HG03521 (cell line): ENCODE measurements around the gene VPS72.
"Not testable (repeated sequence)": the region's sequence is repeated elsewhere in the genome, so short reads cannot be mapped to it uniquely, and the experiment has no call there.

Source experiments
- ATAC-seq: cut with Tn5 transposase; IDR thresholded peaks from one replicate; pipeline ENCODE4 v1.9.1; 2021; ENCODE audit warnings: mild to moderate bottlenecking, moderate library complexity; ENCODE audit not compliant: unreplicated experiment

Gene VPS72, protein sequence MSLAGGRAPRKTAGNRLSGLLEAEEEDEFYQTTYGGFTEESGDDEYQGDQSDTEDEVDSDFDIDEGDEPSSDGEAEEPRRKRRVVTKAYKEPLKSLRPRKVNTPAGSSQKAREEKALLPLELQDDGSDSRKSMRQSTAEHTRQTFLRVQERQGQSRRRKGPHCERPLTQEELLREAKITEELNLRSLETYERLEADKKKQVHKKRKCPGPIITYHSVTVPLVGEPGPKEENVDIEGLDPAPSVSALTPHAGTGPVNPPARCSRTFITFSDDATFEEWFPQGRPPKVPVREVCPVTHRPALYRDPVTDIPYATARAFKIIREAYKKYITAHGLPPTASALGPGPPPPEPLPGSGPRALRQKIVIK

DNA sequence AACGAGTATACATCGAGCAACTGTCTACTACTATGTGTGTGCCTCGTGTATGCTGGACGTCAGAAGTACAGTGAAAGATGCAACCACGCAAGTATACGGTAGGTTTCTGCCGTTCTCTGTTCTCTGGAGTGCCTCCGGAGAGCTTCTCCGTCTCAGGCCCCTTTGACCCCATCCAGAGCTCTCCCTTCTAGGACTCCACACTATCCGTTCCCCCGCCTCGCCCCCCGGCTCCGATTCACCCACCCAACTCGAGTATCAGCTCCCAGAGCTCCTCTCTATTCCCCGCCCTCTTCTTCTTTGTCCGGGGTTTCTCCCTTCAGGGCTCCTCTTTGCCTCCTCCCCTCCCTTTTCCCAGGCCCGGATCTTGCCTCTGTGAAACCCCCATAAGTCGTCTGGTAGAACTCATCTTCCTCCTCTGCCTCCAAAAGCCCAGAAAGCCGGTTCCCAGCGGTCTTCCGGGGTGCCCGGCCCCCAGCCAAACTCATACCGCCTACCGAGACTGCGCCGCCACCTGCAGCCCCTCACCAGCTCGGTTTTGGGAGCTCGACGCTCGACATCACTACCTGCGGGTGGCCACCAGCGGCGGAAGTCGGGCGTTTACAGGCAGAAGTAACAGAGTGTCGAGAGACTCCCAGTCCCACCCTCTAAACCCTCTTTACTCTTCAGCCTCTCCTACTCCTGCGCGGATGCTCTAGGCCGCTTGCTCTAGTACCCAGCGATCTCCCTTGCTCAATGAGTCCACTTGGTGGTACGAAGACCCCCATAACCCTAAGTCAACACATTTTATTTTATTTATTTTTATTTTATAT lies at the start of gene VPS72:
VPS72 (minus strand) TSS at position 561 of the 809 bp plus-strand sequence; CDS start at position 485, 76 bp downstream.
- ATAC-seq = peak; percentile 91

DNA sequence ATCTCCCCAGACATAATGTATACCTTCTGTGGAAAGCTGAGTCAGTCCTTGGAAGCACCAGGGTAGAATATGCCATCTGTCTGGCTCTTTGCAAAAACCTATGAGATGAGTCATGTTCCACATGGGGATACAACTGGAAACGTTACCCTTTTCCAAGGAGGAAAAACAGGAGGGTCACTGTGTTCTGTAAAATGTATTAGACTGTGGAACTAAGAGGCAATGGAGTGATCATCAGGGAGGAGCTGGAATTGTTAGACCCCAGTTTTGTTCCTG lies 48.4 kb upstream of the VPS72 start:
- ATAC-seq = no peak

DNA sequence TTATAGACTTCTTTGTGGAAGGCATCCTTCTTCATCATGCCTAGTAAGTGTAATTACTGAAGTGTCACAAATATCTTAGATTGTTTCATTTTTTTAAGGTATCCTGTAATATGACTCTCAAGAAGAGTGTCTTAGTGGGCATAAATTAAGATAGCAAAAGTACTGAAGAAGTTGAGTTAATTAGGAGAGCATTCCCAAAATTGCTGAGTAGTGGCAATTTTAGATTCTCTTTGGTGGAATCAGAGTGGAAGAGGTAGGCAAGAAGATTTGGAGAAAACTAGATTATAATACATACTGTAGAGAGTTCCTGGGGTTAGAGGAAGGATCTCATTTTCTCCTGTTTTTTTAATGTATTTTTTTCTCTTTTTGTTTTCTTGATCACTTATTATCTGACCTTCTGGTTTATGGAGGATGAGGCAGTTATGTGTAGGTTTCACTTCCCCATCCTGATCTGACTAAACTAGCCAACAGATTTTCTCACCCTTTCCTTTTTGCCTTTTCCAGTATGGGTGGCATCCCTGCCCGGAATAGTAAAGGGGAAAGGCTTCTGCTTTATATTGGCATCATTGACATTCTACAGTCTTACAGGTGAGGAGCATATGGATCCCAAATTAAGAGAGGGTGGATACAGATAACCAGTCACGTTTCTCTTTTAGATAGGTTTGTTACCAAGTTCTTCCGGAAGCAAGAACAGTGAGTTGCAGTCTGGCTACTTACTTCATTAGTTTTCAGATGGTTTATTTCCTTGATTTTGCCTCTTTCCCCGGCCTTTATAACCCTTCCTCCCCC lies 47.9 kb upstream of the VPS72 start:
- no peak for ATAC-seq

DNA sequence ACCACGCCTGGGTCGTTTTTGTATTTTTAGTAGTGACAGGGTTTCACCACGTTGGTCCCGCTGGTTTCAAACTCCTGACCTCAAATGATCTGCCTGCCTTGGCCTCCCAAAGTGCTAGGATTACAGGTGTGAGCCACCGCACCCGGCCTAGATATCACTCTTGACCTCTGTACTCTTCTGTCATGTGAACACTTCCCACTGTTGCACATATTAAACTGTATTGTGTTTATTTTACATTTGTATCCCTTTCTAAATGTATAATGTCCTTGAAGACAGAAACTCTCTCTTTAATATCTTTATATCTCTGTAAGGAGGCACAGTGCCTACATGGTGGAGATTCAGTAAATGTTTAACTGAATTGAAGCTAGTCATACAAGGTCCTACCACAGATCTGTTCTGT lies 45.2 kb upstream of the VPS72 start:
- ATAC-seq = no peak

DNA sequence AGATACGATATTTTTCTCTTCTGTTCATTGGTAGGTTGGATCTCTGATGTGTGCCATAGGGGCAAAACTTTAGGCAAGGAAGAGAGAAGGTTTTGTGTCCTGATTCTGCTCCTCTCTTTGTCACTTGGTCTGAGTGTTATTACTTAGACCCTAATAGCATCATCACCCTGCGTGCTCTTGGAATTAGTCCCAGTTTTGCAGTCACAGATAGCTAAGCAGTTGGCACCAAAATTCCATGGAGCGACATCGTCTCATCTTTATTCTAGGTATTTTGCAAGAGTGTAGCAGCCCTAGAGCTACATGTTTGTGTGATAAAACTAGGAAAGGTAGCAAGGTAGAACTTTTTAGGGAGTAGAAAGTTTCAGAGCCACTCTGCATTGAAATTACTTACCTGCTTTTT lies 32.1 kb upstream of the VPS72 start:
- no peak for ATAC-seq

DNA sequence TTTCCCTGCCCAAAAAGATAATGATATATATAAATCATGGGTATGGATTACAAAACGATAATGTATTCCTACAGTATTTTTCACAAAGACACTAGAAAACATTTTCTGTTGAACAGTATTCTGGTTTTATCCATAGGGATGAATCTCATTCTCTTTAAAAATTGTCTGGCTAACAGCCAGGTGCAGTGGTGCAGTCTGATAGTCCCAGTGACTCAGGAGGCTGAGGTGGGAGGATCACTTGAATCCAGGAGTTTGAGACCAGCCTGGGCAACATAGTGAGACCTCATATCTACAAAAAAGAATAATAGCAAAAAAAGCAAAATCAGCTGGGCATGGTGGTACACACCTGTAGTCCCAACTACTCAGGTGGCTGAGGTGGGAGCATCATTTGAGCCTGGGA lies 31.6 kb upstream of the VPS72 start:
- no peak for ATAC-seq

DNA sequence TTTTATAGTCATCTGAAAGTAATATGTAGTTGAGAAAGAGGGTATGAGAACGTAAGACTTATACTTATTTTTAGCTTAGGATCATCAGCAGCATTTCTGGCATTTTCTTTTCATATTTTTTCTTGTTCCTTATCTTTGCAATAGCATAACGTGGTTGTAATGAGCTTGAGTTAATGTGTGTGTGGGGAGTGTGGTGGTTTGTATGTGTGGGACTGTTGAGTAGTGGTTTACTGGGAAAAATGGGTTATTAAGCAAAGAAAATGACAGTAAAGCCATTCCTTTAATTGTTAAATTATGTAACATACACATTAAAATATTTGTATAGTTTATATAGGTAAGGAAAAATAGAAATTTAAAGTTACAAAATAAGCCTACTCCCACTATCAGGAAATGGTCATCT lies 23.6 kb upstream of the VPS72 start:
- ATAC-seq = no peak

DNA sequence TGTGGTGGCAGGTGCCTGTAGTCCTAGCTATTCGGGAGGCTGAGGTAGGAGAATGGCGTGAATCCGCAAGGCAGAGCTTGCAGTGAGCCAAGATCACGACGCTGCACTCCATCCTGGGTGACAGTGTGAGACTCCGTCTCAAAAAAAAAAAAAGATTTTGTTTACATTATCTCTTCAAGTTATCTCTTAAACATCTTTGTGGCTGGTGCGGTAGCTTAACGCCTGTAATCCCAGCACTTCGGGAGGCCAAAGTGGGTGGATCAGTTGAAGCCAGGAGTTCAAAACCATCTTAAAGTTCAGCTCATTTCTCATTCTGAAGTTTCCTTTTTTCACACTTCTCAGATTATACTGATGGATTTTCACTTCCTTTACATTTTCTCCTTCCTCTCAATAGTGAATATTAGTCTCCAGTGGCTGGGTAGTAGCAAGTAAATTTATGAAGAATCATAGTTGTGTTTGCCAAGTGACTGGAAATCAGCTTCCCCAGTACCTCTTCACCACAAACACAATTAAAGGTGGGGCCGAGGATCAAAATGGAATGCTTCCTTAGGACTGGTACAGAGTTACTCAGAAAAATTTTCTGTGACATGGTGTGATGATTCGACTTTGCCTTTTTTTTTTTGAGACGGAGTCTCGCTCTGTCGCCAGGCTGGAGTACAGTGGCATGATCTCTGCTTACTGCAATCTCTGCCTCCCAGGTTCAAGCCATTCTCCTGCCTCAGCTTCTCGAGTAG lies 22.1 kb upstream of the VPS72 start:
- no peak for ATAC-seq

DNA sequence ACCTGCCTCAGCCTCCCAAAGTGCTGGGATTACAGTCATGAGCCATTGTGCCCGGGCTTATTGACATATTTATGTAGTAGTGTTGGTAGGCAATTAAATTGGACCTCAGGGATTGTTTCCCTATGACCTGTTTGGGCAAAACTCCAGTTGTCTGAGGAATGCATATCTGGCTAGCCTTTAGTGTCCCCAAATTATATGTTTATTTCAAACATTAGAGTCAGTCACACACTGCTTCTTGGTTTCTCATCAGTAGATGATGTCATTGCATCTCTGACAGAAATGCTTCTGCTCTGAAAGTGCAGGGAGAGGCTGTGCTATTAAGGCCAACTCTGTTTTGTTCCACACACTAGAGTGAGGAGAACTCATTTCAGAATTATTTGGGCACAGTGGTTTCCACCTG lies 20.8 kb upstream of the VPS72 start:
- ATAC-seq = no peak

DNA sequence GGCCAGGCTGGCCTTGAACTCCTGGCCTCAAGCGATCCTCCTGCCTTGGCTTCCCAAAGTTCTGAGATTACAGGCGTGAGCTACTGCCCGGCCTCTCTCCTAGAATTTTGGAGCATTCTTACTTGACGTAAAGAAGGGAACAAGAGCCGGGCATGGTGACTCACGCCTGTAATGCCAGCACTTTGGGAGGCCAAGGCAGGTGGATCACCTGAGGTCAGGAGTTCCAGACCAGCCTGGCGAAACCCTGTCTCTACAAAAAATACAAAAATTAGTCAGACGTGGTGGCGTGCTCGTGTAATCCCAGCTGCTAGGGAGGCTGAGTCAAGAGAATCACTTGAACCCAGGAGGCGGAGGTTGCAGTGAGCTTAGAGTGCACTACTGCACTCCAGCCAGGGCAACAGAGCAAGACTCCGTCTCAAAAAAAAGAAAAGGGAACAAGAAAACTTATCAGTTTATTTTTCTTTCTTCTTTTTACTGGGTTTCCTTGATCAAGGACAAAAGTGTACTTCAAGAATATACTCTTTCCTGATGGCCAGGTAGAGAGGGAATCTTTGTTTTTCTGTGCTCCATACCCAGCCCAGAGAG lies 15.5 kb upstream of the VPS72 start:
- not testable (repeated sequence) for ATAC-seq

DNA sequence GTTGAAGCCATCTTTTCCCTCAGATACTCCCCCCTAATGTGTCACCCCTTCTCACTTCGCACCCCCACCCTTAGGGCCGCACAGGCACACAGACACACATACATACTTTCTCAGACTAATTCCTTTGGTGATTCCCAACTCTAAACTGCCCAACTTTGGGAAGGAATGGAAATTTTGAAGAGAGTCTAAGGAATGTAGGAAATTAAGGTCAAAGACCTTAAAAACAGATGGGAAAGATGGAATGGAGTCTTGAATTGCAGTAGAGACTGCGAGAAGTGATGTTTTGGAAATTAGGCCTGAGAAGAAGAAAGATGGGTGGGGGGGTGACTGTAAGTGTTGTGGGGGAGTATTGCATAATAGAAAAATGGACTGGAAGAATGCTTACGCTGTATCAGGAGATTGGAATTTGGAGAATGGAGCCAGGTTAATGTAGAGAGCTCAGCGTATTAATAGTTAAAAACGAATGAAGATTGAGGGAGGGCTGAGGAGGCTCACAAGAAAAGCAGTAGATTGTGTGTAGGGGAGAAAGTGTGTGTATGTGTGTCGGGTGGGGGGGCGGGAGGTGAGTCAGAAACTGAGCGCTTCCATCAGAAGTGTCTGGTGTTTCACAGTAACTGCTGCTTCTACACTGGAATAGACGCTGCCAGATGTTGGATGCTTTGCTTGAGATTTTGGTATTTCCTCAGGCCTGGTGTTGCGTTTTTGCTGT lies 10.0 kb upstream of the VPS72 start:
- no peak for ATAC-seq

DNA sequence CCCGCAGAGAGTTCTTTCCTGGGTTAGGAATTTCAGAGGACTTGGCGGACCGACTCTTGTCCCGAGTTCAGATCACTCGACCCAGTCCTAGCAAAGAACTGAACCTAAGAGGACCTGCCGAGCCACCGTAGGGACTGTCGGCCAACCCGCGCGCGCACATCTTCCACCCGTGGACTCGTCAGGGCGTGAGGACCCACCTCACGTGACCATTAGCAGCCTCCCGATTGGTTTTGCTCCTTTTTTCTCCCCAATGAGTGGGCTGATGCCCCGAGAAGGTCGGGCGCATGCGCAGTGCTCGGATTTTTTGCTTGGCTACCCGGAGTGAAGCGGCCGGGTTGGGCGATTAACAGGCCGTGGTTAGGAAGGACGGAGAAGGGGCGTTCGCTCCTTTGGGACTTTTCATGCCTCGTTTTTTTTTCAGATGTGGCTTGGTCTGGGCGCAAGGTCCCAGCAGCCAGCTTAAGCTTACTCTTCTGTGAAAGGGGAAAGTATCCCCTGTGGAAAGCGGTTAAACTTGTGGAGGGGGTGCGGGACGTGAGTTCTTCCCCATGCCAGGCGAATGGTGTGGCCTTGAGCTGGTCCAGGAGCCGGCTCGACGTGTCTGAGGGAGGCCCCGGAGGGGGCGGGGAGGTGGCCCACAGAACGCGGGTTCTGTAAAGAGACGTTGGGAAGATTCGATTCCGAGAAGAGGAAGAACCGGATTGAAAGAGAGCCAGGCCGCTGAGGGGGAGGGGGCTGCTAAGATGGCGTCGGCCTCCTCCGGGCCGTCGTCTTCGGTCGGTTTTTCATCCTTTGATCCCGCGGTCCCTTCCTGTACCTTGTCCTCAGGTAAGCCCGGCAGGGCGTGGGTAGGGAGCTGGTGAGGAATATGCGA lies 8.5 kb upstream of the VPS72 start, which contains the start of gene PIP5K1A:
PIP5K1A (plus strand) TSS at position 299 of the 874 bp plus-strand sequence; CDS start at position 744, 445 bp downstream.
- peak; percentile 89 for ATAC-seq

DNA sequence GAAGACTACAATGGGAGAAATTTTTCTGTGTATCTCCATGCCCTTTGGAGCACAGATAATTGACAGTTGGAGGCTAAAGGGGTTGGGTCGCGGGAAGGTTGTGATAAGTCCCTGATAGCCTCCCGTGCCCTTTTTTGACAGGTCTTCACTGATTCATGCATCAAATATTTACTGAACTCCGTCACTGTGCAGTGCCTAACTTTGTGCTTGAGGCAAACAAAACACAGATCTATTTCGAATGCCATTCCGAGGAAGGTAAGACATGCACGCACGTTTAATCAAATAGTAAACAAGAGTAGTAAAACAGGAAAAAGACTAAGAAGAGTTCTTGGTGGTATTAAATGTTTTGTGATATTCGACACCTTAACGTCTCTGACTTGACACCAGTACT lies 7.9 kb upstream of the VPS72 start:
- no peak for ATAC-seq

DNA sequence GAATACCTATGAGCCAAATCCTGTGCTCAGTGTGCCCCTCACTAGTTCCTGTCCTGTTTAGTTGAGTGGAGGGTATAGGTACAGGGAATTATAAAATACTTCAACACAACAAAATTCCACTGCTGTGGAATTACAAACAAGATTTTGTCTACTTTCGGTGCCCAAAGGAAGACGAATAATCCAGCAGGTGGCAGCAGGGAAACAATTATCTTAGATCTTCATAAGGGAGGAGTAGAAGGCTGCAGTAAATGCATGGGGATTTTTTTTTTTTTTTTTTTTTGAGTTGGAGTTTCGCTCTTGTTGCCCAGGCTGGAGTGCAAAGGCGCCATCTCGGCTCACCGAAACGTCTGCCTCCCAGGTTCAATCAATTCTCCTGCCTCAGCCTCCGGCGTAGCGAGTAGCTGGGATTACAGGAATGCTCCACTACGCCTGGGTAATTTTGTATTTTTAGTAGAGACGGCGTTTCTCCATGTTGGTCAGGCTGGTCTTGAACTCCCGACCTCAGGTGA lies 6.3 kb upstream of the VPS72 start:
- ATAC-seq = no peak

DNA sequence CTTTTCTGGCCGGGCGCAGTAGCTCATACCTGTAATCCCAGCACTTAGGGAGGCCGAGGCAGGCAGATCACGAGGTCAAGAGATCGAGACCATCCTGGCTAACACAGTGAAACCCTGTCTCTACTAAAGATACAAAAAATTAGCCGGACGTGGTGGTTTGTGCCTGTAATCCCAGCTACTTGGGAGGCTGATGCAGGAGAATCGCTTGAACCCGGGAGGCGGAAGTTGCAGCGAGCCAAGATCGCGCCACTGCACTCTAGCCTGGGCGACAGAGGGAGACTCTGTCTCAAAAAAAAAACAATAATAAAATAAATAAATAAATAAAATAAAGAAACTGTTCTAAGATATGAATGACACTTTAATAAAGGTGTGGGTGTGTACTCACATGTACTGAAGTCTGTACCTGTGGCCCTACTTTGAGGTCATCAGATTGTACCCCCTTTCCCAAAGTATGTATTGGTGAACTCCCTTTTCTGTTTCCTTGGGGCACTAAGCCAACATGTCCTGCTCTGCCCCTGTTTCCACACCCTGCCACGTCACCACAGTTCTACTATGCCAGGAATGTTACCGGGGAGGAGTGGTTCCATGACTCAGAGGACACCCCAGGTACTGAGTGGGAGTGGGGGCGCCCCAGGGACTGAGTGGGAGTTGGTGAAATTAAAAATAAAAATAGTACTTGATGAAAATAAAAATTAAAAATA lies 5.0 kb upstream of the VPS72 start:
- ATAC-seq = not testable (repeated sequence)

DNA sequence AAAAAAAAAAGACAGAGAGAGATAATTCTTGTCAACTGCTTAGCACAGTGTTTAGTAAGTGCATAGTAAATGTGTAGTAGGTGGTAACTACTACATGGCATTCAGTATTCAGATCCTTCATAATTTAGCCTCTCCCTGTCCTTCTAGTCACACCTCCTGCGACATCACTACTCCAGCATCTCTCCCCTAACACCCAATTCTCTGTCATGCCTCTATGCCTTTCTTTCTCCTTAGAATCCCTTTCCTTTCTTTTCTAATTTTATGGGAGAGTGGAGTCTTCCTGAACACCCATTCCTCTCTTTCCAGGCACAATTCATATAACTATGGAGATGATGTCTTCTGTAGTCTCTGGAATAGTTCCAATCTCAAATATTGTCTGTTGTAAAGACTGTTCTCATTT lies 3.9 kb upstream of the VPS72 start:
- ATAC-seq = no peak

DNA sequence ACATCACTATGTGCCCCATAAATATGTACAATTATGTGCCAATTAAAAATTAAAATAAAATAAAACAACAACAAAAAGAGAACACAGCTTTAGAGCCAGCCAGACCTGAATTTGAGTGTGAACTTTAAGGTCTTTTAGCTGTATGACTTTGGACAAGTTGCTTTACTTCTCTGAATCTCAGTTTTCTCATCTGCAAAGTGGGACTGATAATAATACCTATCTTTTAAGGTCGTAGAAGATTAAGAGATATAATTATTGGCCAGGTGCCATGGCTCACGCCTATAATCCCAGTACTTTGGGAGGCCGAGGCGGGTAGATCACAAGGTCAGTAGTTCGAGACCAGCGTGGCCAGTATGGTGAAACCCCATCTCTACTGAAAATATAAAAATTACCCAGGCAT lies 3.3 kb upstream of the VPS72 start:
- ATAC-seq = no peak

DNA sequence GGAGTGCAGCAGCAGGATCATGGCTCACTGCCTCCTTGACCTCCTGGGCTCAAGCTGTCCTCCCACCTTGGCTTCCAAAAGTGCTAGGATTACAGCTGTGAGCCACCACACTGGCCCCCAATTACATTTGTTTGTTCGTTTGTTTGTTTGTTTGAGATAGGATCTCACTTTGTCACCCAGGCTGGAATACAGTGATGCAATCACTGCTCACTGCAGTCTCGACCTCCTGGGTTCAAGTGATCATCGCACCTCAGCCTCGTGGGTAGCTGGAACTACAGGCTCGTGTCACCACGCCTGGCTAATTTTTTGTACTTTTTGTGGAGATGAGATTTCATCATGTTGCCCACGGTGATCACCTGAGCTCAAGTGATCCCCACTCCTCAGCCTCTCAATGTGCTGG lies 2.0 kb upstream of the VPS72 start:
- ATAC-seq = no peak
